LoVo (cell line): ENCODE measurements around the gene TRIM44.
"Not testable (repeated sequence)": the region's sequence is repeated elsewhere in the genome, so short reads cannot be mapped to it uniquely, and the experiment has no call there.

Experiments used
- DNase-seq: peaks from one replicate; pipeline ENCODE4 v3.0.0-alpha.2; 2016; ENCODE audit warnings: low spot score

Gene TRIM44

GRCh38 chr11:35815556-35816315 is 153.2 kb downstream of the TRIM44 start:
- no peak for DNase-seq

- DNase-seq = no peak
These were observed 158.0 kb downstream of the TRIM44 start for GRCh38 chr11:35820614-35821013.

- DNase-seq = no peak
These were observed 160.4 kb downstream of the TRIM44 start for GRCh38 chr11:35822815-35823495.

DNA sequence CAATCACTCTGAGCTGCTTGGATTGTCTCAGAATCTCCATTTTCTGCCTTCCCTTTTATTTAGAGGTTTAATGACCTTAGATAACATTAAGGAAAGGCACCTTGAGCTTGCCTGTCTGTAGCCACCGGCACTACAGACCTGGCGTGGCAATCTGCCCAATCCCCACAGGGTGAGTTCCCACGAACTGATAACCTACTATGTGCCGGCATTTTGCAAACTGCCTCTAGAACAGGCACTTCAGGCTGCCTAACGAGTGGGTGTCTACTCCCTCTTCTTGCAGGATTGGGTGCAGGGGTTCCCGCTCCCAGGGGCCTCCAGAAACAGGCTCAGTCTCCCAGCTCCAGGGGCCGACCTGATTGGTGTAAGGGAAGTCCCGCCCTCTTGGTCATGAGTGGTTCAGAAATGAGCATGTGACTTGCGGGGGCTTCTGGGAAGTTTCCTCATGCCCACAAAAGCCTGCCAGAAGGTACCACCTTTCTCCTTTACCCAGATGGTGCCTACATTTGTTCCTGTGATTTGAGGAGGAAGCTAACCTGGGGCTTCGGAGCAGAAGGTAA is 161.2 kb downstream of the TRIM44 start:
- no peak for DNase-seq

- no peak for DNase-seq
These were observed 162.8 kb downstream of the TRIM44 start for GRCh38 chr11:35825386-35825785.

DNA sequence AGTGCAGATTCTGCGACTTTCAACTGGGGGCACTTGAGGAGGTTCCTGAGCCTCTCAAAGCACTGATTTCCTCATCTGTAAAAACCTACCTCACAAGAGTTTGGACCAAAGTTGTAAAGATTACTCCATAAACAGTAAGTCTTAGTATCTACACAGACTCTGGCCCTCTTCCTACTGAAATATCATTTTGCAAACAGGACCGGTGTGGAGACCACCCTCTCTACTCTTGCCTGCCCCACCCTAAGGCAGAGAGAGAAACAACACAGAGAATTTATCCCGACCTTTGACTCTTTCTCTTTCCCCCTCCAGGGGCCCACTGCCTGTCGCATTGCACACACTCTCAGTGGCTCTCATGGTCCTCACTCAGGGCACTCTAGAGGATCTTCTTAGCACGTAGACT is 163.4 kb downstream of the TRIM44 start:
- no peak for DNase-seq

GRCh38 chr11:35826949-35827348 is 164.4 kb downstream of the TRIM44 start:
- DNase-seq = no peak

- no peak for DNase-seq
These were observed 173.6 kb downstream of the TRIM44 start for GRCh38 chr11:35836205-35836604.

DNA sequence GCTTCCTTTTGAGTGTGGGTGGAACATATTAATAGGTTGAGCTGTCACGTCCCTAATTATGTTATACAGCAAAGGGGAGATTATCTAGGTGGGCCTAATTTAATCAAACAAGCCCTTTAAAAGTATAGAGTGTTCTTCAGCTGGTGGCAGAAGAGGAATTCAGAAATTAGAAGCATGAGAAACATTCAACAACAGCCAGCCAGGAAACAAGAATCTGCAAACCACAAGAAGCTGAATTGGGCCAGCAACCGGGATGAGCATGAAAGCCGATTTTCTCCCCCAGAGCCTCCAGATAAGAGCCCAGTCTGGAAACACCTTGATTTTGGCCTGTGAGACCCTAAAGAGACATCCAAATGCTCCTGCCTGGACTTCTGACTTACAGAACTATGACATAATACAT is 175.5 kb downstream of the TRIM44 start:
- no peak for DNase-seq

- DNase-seq = not testable (repeated sequence)
These were observed 176.3 kb downstream of the TRIM44 start for GRCh38 chr11:35838697-35839367.

GRCh38 chr11:35839368-35840161 is 177.0 kb downstream of the TRIM44 start:
- no peak for DNase-seq

DNA sequence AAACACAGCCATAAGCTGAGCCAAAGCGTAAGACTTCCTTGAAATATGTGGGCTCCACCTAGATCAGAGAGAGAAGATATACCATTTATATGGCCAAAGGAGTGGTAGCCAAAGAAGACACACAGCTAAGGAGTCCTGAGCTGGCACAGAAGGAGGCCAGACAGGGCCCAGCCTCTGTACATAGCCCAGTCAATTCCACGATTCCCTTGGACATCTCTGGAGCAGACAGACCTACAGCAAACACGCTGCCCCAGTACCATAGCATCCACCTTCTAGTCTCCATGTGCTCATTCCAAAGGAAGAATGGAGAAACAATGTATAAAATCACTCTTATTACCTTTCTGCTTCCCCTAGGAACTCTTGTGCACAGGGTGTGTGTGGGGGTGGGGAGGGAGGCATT is 179.2 kb downstream of the TRIM44 start:
- DNase-seq = no peak

DNA sequence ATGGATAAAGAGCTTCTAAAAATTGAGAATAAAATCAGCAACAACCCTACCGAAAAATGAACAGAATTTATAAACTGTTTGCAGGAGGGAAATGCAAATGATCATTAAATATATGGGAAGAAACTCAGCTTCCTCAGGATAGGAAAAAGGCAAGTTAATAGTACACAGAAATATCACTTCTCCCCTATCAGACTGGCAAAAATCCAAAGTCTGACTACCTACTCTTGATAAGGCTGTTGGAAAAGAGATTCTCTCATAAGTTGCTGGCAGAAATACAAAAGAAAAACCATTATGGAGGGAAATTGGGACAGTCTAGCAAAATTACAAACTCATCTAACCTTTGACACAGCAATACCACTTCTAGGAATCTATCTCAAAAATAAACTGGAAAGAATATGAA is 180.4 kb downstream of the TRIM44 start:
- DNase-seq = no peak

DNA sequence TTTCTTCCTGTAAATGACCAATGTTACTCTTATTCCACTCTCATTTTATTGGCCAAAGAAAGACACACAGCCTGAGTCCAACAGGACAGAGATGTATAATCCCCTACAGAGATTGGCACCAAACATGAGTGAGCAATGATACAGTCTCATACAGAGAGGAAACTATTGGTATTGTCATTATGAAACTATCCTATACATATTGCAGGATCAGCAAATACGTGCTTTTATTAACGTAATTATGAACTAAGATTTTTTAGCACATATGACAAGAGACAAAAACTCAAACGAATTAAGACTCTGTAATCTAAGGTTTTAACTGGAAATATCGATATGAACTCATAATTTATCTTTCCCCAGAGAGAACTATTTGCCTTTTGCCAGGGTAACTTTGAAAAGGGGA is 182.0 kb downstream of the TRIM44 start:
- no peak for DNase-seq

- no peak for DNase-seq
These were observed 183.3 kb downstream of the TRIM44 start for GRCh38 chr11:35845860-35846259.

GRCh38 chr11:35846874-35847273 is 184.3 kb downstream of the TRIM44 start:
- DNase-seq = no peak

DNA sequence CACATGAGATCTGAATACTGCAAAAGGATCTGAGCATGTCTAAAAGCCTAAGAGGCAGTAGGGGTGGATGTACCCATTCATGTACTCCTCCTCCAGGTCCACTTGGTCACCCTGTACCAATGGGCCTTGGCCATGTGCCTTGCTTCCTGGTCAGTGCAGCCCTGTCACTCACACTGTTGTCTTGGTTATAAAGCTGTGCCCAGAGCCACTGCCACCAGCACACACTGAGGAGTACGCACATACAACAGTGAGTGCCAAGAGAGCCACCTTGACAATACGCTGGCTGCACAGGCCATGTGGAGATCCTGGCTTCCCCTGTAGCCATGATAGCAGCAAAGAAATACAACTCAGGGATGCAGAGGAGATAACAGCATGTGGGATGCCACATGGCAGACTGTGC is 184.9 kb downstream of the TRIM44 start:
- DNase-seq = no peak

DNA sequence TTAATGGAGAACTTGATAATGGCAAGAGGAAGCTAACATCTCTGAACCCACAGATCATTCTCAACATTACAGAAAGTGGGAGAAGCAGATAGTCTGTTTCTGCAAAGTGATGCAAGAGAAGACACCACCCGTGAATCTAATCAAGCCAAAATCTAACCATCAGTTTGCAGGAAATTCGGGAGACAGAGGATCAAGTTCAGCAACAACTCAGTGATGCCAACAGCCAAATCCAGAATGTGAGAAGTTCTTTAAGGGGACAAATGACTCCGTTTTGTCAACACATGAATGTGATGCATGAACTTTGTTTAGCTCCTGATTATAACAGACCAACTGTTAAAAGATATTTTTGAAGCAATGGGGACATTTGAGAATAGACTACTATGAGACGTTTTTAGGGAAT is 186.0 kb downstream of the TRIM44 start:
- DNase-seq = no peak

DNA sequence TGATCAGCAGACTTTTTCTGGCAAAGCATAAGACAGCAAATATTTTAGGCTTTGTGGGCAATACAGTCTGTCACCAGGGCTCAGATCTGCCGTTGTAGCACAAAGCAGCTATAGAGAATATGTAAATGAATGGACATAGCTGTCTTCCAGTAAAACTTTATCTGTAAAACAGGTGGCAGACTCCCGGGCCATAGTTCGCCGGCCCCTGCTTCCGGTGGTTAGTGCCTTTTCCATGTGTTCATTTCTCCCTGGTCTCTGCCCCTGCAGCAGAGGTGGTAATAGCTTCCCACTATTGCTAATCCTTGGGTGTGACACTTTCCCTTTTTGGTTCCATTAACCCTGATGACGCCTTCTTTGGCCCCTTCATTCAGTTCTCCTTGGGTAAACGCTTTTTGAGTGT is 187.6 kb downstream of the TRIM44 start:
- DNase-seq = no peak

- DNase-seq = no peak
These were observed 188.8 kb downstream of the TRIM44 start for GRCh38 chr11:35851342-35851741.

DNA sequence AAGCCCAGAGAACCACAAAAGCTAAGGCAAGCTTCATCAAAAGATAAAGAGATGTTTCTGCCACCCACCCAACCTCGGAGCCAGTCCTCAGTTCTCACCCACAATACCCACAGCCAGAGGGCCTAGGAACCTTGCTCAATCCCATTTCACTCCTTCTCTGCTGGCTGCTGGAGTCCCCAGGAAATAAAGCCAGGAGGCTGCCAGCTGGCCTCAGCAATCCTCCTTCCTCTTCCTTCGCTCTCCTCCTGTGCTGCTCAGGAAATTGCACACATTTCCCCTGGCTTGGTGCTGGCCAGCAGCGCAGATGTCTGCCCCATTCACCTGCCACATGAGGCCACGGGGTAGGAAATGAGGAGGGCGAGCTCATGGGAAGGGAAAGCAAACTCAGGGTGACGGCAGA is 189.5 kb downstream of the TRIM44 start:
- DNase-seq = no peak

DNA sequence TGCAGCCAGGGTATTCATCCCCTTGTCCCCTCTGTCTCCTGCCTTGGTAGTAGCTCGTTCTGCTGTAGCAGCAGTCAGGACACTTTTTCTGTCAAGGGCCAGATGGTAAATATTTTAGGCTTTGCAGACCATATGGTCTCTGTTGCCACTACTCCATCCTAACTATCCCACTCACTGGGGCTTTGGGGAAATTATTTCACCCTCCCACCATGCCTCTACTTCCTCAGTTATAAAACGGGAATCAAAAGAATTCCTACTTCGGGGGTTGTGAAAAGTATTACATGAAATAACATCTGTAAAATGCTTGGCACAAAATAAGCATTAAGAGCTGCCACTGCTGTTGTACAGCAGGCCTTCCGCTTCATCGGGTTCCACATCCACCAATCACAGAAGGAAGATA is 191.4 kb downstream of the TRIM44 start:
- no peak for DNase-seq
